CD14-positive monocyte (primary cell): Measurements from ENCODE around the gene GOLT1B. TPM values are rescaled to one million over a fixed set of nuclear protein-coding genes. Genes with fewer than 3 reads are reported as not detected.

Experiments
- DNase-seq, 3 donors: peaks; one replicate each; pipeline ENCODE4 v3.0.0-alpha.2; 2011 to 2022
- H2AFZ ChIP-seq: 2 replicates; pipeline ENCODE4 v1.6.0; 2012; ENCODE audit warnings: mild to moderate bottlenecking, low read depth, low read length, inconsistent platforms; ENCODE audit not compliant: insufficient read depth, poor library complexity, severe bottlenecking
- H3K27ac ChIP-seq, 2 donors: 1 replicate in 1 of 2; 2 replicates in 1 of 2; pipeline ENCODE4 v1.5.1; 2012 to 2013; ENCODE audit warnings: low read length in 2 of 2, control low read depth in 1 of 2, inconsistent platforms in 1 of 2, low read depth in 1 of 2, mild to moderate bottlenecking in 1 of 2
- H3K27me3 ChIP-seq, 2 donors: one replicate each; pipeline versions ENCODE4 v1.6.0 to v1.6.1; 2011 to 2013; ENCODE audit warnings: low read length in 2 of 2; ENCODE audit not compliant: control insufficient read depth in 2 of 2, insufficient read depth in 2 of 2
- H3K36me3 ChIP-seq, 2 donors: replicated peaks in 1 of 2; 1 replicate in 1 of 2; 2 replicates in 1 of 2; pipeline versions ENCODE4 v1.5.1 to v1.6.1; 2012 to 2013; ENCODE audit warnings: low read length in 2 of 2, control low read depth in 1 of 2, inconsistent platforms in 1 of 2, mild to moderate bottlenecking in 1 of 2; ENCODE audit not compliant: insufficient read depth in 2 of 2, control insufficient read depth in 1 of 2
- H3K4me1 ChIP-seq, 2 donors: 1 replicate in 1 of 2; 2 replicates in 1 of 2; pipeline versions ENCODE4 v1.5.1 to v1.6.1; 2012 to 2013; ENCODE audit warnings: low read length in 2 of 2, control low read depth in 1 of 2, inconsistent platforms in 1 of 2, mild to moderate bottlenecking in 1 of 2, moderate library complexity in 1 of 2; ENCODE audit not compliant: insufficient read depth in 2 of 2, control insufficient read depth in 1 of 2
- H3K4me2 ChIP-seq: replicated peaks from 2 replicates; pipeline ENCODE3; 2012; ENCODE audit warnings: low read length, moderate library complexity, mild to moderate bottlenecking; ENCODE audit not compliant: poor library complexity, severe bottlenecking; ENCODE audit errors: extremely low read depth
- H3K4me3 ChIP-seq, 3 experiments: fragments of 200-600 bp in 1 of 3; sonication (generic) in 1 of 3; replicated peaks in 1 of 3; 1 replicate in 2 of 3; 2 replicates in 1 of 3; pipeline ENCODE4 v1.5.1; 2011 to 2013; ENCODE audit warnings: low read length in 3 of 3, mild to moderate bottlenecking in 3 of 3, control low read depth in 2 of 3, low read depth in 2 of 3, inconsistent platforms in 1 of 3, moderate library complexity in 1 of 3
- H3K79me2 ChIP-seq: 2 replicates; pipeline ENCODE4 v1.6.0; 2012; ENCODE audit warnings: mild to moderate bottlenecking, control low read depth, inconsistent platforms, low read length, moderate library complexity; ENCODE audit not compliant: insufficient read depth
- H3K9ac ChIP-seq: 2 replicates; pipeline ENCODE4 v1.6.0; 2017; ENCODE audit warnings: low read length, mild to moderate bottlenecking; ENCODE audit not compliant: insufficient read depth, poor library complexity, severe bottlenecking
- H3K9me3 ChIP-seq, 2 donors: replicated peaks in 1 of 2; 1 replicate in 1 of 2; 2 replicates in 1 of 2; pipeline versions ENCODE4 v1.5.1 to v1.6.1; 2012 to 2013; ENCODE audit warnings: low read length in 2 of 2, control low read depth in 1 of 2; ENCODE audit not compliant: control insufficient read depth in 1 of 2, insufficient read depth in 1 of 2
- H4K20me1 ChIP-seq: 2 replicates; pipeline ENCODE4 v1.6.0; 2012; ENCODE audit warnings: mild to moderate bottlenecking, low read length, control low read depth, moderate library complexity; ENCODE audit not compliant: insufficient read depth
- H3K27ac Mint-ChIP-seq, 7 donors: one replicate each; pipeline ENCODE4 v1.8.0; 2020; ENCODE audit warnings: mild to moderate bottlenecking in 7 of 7, mixed read lengths in 7 of 7, moderate library complexity in 6 of 7, inconsistent platforms in 2 of 7
- H3K27me3 Mint-ChIP-seq, 3 donors: one replicate each; pipeline ENCODE4 v1.8.0; 2021 to 2022; ENCODE audit warnings: low read depth in 3 of 3, mild to moderate bottlenecking in 3 of 3, mixed read lengths in 3 of 3, moderate library complexity in 3 of 3, inconsistent platforms in 1 of 3
- H3K36me3 Mint-ChIP-seq, 2 donors: one replicate each; pipeline ENCODE4 v1.8.0; 2020; ENCODE audit warnings: mixed read lengths in 2 of 2, inconsistent platforms in 1 of 2, mild to moderate bottlenecking in 1 of 2
- H3K4me1 Mint-ChIP-seq: one replicate; pipeline ENCODE4 v1.8.0; 2020; ENCODE audit warnings: mild to moderate bottlenecking, mixed read lengths
- H3K4me3 Mint-ChIP-seq, 2 donors: one replicate each; pipeline ENCODE4 v1.8.0; 2020; ENCODE audit warnings: mild to moderate bottlenecking in 2 of 2, mixed read lengths in 2 of 2, moderate library complexity in 1 of 2
- H3K9me3 Mint-ChIP-seq, 7 donors: one replicate each; pipeline ENCODE4 v1.8.0; 2020 to 2022; ENCODE audit warnings: mixed read lengths in 7 of 7, mild to moderate bottlenecking in 6 of 7, moderate library complexity in 6 of 7, inconsistent platforms in 2 of 7
- CTCF ChIP-seq: fragments of 200-600 bp; IDR thresholded peaks from one replicate; pipeline ENCODE4 v1.8.0; 2022; ENCODE audit warnings: antibody characterized with exemption, mild to moderate bottlenecking
- WGBS: methylation state at CpG from one replicate; pipeline ENCODE4 v1.1.5; 2013; ENCODE audit warnings: missing lambda C conversion rate; ENCODE audit not compliant: insufficient coverage; 5-methylcytosine and 5-hydroxymethylcytosine counted together
- intact Hi-C, 2 donors: fragments of 100-400 bp; cut with micrococcal nuclease; formaldehyde crosslinking; loops; one replicate each; pipeline versions ENCODE4 v1.15.0 to v1.15.1; 2023
- polyA plus RNA-seq, 3 donors: library from polyadenylated mRNA; depleted of rRNA in 1 of 3; unstranded in 2 of 3; stranded (reverse) in 1 of 3; fragments of 300-500 nt in 2 of 3; fragments of >200 nt in 1 of 3; fragmentation: Illumina TruSeq in 2 of 3; gene quantifications; 1 replicate in 2 of 3; 2 replicates in 1 of 3; pipeline ENCODE4 v1.2.3, GENCODE V29; 2012 to 2021

Gene GOLT1B
- polyA plus RNA-seq, 3 donors = 14.0 to 24.5 (median 21.4) TPM

GRCh38 chr12:21545557-21545956, 44.0 kb downstream of the GOLT1B start:
- no peak overlapping the region for H3K4me2 ChIP-seq
- no peak overlapping the region for H3K4me3 Mint-ChIP-seq
- H3K27ac Mint-ChIP-seq = no peak overlapping the region

DNA sequence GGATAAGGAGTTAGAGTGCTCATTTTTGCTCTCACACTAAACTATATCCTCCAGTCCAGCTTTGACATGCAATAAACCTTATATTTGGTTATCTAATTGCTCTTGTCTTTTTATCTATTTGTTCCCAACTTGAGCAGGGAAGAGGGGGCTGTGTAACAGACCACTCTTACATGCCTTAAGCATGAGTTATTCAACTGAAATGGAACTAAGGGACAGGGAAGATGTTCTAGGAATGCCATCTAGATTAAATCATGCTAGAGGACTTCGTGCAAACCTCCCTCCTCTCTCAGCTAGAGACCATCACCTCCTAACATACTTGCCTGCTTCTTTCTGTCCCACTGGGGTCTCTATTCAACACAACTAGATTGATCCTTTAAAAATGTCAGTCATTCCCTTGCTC, 45.1 kb downstream of the GOLT1B start:
- Mint-ChIP-seq H3K9me3 (no peaks in the 10 kb centered on the region), H3K36me3 (no peaks in the 10 kb centered on the region), H3K4me3 (no peak overlapping the region), H3K27me3 (no peaks in the 10 kb centered on the region), H3K4me1 (no peaks in the 10 kb centered on the region), H3K27ac (no peak overlapping the region)
- no CpG with 5 or more reads among the region's 1 CpG for WGBS
- intact Hi-C loops = no loop called here
- H3K4me2 ChIP-seq = no peak overlapping the region
- no peaks in the 10 kb centered on the region for H3K9me3 ChIP-seq
- no peaks in the 10 kb centered on the region for H3K36me3 ChIP-seq
- H3K27me3 ChIP-seq = no peaks in the 10 kb centered on the region
- H3K4me1 ChIP-seq = no peaks in the 10 kb centered on the region
- no peak for DNase-seq
- H4K20me1 ChIP-seq = no peaks in the 10 kb centered on the region
- TF ChIP-seq CTCF = no peak
- no peak overlapping the region for H3K9ac ChIP-seq
- no peak overlapping the region for H2AFZ ChIP-seq
- H3K27ac ChIP-seq = no peak overlapping the region
- no peaks in the 10 kb centered on the region for H3K79me2 ChIP-seq
- H3K4me3 ChIP-seq = no peak overlapping the region

More at GRCh38 chr12:21545557-21545956, 44.0 kb downstream of the GOLT1B start:
- Histone ChIP-seq H2AFZ (no peak overlapping the region), H3K27me3 (no peaks in the 10 kb centered on the region), H4K20me1 (no peaks in the 10 kb centered on the region), H3K36me3 (no peaks in the 10 kb centered on the region), H3K4me1 (no peaks in the 10 kb centered on the region), H3K9ac (no peak overlapping the region), H3K4me3 (no peak overlapping the region), H3K9me3 (no peaks in the 10 kb centered on the region), H3K79me2 (no peaks in the 10 kb centered on the region), H3K27ac (no peak overlapping the region)
- Mint-ChIP-seq H3K36me3 (no peaks in the 10 kb centered on the region), H3K4me1 (no peaks in the 10 kb centered on the region), H3K27me3 (no peaks in the 10 kb centered on the region), H3K9me3 (no peaks in the 10 kb centered on the region)
- DNase-seq = no peak
- intact Hi-C loops = no loop called here
- no peak for TF ChIP-seq CTCF
- no CpG with 5 or more reads among the region's 2 CpGs for WGBS
